HCT116 (cell line): ENCODE measurements around the gene KMT2E. TPM values are rescaled to one million over a fixed set of nuclear protein-coding genes. Genes with fewer than 3 reads are reported as not detected.

Experiments
- ATAC-seq: fragments of 200-7000 bp; cut with Tn5 transposase; 2 replicates; pipeline ENCODE4 v1.9.1; 2020; ENCODE audit warnings: mild to moderate bottlenecking, moderate library complexity
- BruUV-seq: library from RNA; stranded (reverse); fragments of 400-500 nt; replicated peaks from 2 replicates; lab custom pipeline; 2021; lab: Mats Ljungman, UMichigan
- CTCF ChIA-PET: fragments of 300-600 bp; sonication (Branson Sonifier 250); formaldehyde crosslinking; loops from one replicate; lab custom pipeline; 2021; ENCODE audit warnings: antibody characterized with exemption; lab: Charles Lee
- POLR2A ChIA-PET: fragments of 300-600, 350-600 bp; sonication (Branson Sonifier 250); formaldehyde crosslinking; loops from one replicate; lab custom pipeline; 2021; ENCODE audit warnings: antibody characterized with exemption; lab: Charles Lee
- RAD21 ChIA-PET, 2 experiments: fragments of 300-600 bp; sonication (Branson Sonifier 250); formaldehyde crosslinking; loops; one replicate each; lab custom pipeline; 2023; ENCODE audit warnings: low total read pairs in 2 of 2; ENCODE audit not compliant: uncharacterized antibody in 2 of 2, unreplicated experiment in 2 of 2, low non-redundant PET in 1 of 2; lab: Charles Lee
- DNase-seq: peaks from one replicate; pipeline ENCODE4 v3.0.0-alpha.2; 2010; ENCODE audit warnings: low read depth, low spot score
- H2AFZ ChIP-seq: fragments of 200-600 bp; shearing (Covaris generic), sonication (generic); 2 replicates; pipeline ENCODE4 v1.6.1; 2017; ENCODE audit warnings: low read depth, mixed run types, mixed read lengths, antibody characterized with exemption, low read length; ENCODE audit not compliant: poor library complexity, severe bottlenecking
- H3K27ac ChIP-seq: 2 replicates; pipeline ENCODE4 v1.5.1; 2012; ENCODE audit warnings: low read depth, low read length
- H3K27me3 ChIP-seq: fragments of 200-600 bp; sonication (generic); 2 replicates; pipeline ENCODE4 v1.6.1; 2016; ENCODE audit warnings: mixed run types, low read length, mixed read lengths; ENCODE audit not compliant: insufficient read depth
- H3K36me3 ChIP-seq, 2 experiments: fragments of 200-500 bp in 1 of 2; fragments of 200-600 bp in 1 of 2; sonication (Bioruptor generic) in 1 of 2; sonication (generic) in 1 of 2; 2 replicates each; pipeline versions ENCODE4 v1.5.1 to v1.6.1; 2014 to 2016; ENCODE audit warnings: low read length in 2 of 2, inconsistent platforms in 1 of 2, mixed read lengths in 1 of 2, mixed run types in 1 of 2; ENCODE audit not compliant: insufficient read depth in 2 of 2, control insufficient read depth in 1 of 2
- H3K4me1 ChIP-seq, 2 experiments: fragments of 200-600 bp in 1 of 2; sonication (generic) in 1 of 2; 2 replicates each; pipeline versions ENCODE4 v1.5.1 to v1.6.1; 2012 to 2017; ENCODE audit warnings: low read length in 2 of 2, inconsistent platforms in 1 of 2, mild to moderate bottlenecking in 1 of 2, mixed read lengths in 1 of 2, mixed run types in 1 of 2, moderate library complexity in 1 of 2; ENCODE audit not compliant: insufficient read depth in 2 of 2, control insufficient read depth in 1 of 2
- H3K4me2 ChIP-seq: fragments of 200-600 bp; sonication (generic); 2 replicates; pipeline ENCODE4 v1.6.1; 2017; ENCODE audit warnings: mixed run types, low read length, mixed read lengths
- H3K4me3 ChIP-seq, 2 experiments: fragments of 200-600 bp in 1 of 2; sonication (generic) in 1 of 2; replicated peaks in 1 of 2; 2 replicates each; pipeline ENCODE4 v1.5.1; 2011 to 2016; ENCODE audit warnings: low read length in 2 of 2, control low read depth in 1 of 2, low read depth in 1 of 2, mild to moderate bottlenecking in 1 of 2, mixed read lengths in 1 of 2, mixed run types in 1 of 2
- H3K79me2 ChIP-seq: fragments of 200-600 bp; sonication (generic); 2 replicates; pipeline ENCODE4 v1.6.1; 2017; ENCODE audit warnings: mild to moderate bottlenecking, mixed run types, low read length, moderate library complexity, mixed read lengths; ENCODE audit not compliant: insufficient read depth
- H3K9ac ChIP-seq: fragments of 200-600 bp; sonication (generic); 2 replicates; pipeline ENCODE4 v1.6.1; 2016; ENCODE audit warnings: low read length, mixed read lengths
- H3K9me2 ChIP-seq: fragments of 200-600 bp; sonication (generic), shearing (Covaris generic); 2 replicates; pipeline ENCODE4 v1.6.1; 2017; ENCODE audit warnings: mixed run types, mild to moderate bottlenecking, moderate library complexity; ENCODE audit not compliant: insufficient read depth
- H3K9me3 ChIP-seq, 2 experiments: fragments of 200-500 bp in 1 of 2; fragments of 200-600 bp in 1 of 2; sonication (Bioruptor generic) in 1 of 2; sonication (generic) in 1 of 2; 2 replicates each; pipeline ENCODE4 v1.6.1; 2014 to 2017; ENCODE audit warnings: low read length in 2 of 2, mixed read lengths in 2 of 2, inconsistent platforms in 1 of 2, low read depth in 1 of 2, mild to moderate bottlenecking in 1 of 2, mixed run types in 1 of 2, moderate library complexity in 1 of 2; ENCODE audit not compliant: control insufficient read depth in 1 of 2, insufficient read depth in 1 of 2
- H4K20me1 ChIP-seq: fragments of 200-600 bp; sonication (generic), shearing (Covaris generic); 2 replicates; pipeline ENCODE4 v1.6.1; 2017; ENCODE audit warnings: mixed run types, mild to moderate bottlenecking, moderate library complexity; ENCODE audit not compliant: insufficient read depth
- EGR1 ChIP-seq: IDR thresholded peaks from 2 replicates; pipeline ENCODE4 v1.6.1; 2012; ENCODE audit warnings: low read depth
- MAX ChIP-seq: IDR thresholded peaks from 2 replicates; pipeline ENCODE4 v1.6.1; 2012
- SP1 ChIP-seq: IDR thresholded peaks from 2 replicates; pipeline ENCODE4 v1.6.1; 2012; ENCODE audit warnings: low read depth
- SRF ChIP-seq: IDR thresholded peaks from 2 replicates; pipeline ENCODE4 v1.6.1; 2012; ENCODE audit warnings: low read depth
- intact Hi-C: fragments of 100-400 bp; cut with micrococcal nuclease; formaldehyde crosslinking; loops from 2 replicates; pipeline ENCODE4 v1.10.0; 2022
- total RNA-seq: library from RNA; stranded (reverse); gene quantifications from one replicate; pipeline ENCODE4 v1.2.1, GENCODE V29; 2021; ENCODE audit not compliant: unreplicated experiment
- TF ChIP-seq, protein P1 (sequence below): IDR thresholded peaks from 2 replicates; pipeline ENCODE4 v1.6.1; 2012; ENCODE audit warnings: low read depth

KMT2E gene
- total RNA-seq, 1 experiment from 2014 or later, result 39.8 TPM

DNA sequence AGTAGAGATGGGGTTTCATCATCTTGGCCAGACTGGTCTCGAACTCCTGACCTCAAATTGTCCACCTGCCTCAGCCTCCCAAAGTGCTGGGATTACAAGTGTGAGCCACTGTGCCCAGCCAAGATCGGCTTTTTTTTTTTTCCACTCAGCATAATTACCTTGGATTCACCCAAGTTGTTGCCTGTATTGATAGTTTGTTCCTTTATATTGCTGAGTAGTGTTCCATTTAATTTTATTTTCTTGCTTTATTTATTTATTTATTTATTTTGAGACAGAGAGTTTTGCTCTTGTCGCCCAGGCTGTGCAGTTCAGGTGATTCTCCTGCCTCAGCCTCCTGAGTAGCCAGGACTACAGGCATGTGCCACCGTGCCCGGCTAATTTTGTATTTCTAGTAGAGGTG is 21.3 kb downstream of the KMT2E start:
- Histone ChIP-seq H3K9me2 (no peaks in the 10 kb centered on the region), H3K27ac (no peak overlapping the region), H4K20me1 (peaks cover 25% of the 10 kb centered on the region; the same call in 1 of the 2 replicates), H3K79me2 (peaks cover 94% of the 10 kb centered on the region), H3K27me3 (no peaks in the 10 kb centered on the region), H2AFZ (no peak overlapping the region), H3K9me3 (no peaks in the 10 kb centered on the region), H3K9ac (no peak overlapping the region), H3K4me2 (no peak overlapping the region), H3K36me3 (no peaks in the 10 kb centered on the region), H3K4me1 (peaks cover 0 to 2% of the 10 kb centered on the region in 2 experiments; a peak in 1 of 4 replicates), H3K4me3 (no peak overlapping the region)
- ChIA-PET RAD21 (no interaction called here), POLR2A (no interaction called here), CTCF (no interaction called here)
- DNase-seq (no peak), ATAC-seq (no peak)
- intact Hi-C loops, result no loop called here
- BruUV-seq, result no TSS peak
- no peak for TF ChIP-seq SRF
- no peak for TF ChIP-seq MAX
- no peak for TF ChIP-seq EGR1
- TF ChIP-seq, protein P1, sequence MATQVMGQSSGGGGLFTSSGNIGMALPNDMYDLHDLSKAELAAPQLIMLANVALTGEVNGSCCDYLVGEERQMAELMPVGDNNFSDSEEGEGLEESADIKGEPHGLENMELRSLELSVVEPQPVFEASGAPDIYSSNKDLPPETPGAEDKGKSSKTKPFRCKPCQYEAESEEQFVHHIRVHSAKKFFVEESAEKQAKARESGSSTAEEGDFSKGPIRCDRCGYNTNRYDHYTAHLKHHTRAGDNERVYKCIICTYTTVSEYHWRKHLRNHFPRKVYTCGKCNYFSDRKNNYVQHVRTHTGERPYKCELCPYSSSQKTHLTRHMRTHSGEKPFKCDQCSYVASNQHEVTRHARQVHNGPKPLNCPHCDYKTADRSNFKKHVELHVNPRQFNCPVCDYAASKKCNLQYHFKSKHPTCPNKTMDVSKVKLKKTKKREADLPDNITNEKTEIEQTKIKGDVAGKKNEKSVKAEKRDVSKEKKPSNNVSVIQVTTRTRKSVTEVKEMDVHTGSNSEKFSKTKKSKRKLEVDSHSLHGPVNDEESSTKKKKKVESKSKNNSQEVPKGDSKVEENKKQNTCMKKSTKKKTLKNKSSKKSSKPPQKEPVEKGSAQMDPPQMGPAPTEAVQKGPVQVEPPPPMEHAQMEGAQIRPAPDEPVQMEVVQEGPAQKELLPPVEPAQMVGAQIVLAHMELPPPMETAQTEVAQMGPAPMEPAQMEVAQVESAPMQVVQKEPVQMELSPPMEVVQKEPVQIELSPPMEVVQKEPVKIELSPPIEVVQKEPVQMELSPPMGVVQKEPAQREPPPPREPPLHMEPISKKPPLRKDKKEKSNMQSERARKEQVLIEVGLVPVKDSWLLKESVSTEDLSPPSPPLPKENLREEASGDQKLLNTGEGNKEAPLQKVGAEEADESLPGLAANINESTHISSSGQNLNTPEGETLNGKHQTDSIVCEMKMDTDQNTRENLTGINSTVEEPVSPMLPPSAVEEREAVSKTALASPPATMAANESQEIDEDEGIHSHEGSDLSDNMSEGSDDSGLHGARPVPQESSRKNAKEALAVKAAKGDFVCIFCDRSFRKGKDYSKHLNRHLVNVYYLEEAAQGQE, result no peak
- no peak for TF ChIP-seq SP1
